Measurements from ENCODE around the gene MRPL28. TPM values are rescaled to one million over a fixed set of nuclear protein-coding genes. Genes with fewer than 3 reads are reported as not detected.

The MRPL28 gene
- total and polyA plus RNA-seq, 2 donors (not counting 1 experiment from before 2014, with no cell fraction given) = 65.2 to 86.5 TPM

DNA sequence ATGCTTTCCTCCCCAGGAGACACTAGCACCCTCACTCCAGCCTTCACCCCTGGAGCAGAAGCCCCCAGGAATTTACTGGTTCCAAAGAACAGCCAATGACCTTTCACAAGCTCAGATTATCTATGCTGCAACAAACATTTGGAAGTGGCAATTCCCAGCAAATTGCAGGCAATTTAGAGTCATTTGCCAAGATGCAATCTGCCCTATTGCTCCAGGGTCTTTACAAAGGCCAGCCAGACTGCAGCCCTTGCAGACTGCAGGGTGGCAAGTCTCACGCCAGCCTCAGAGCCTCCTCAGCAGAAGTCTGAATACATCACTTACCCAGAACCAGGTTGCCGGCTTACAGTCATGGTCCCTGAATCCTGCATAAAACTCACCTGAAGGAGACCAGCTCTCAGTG lies 39.6 kb downstream of the MRPL28 start:
- H3K4me1 ChIP-seq (ENCODE audit: control insufficient read depth, extremely low read depth, insufficient read depth, low read length) = peaks cover 19% of the 10 kb centered on the region
- H3K9ac ChIP-seq (ENCODE audit: insufficient read depth, low read length) = no peak overlapping the region
- H3K79me2 ChIP-seq (ENCODE audit: control insufficient read depth, insufficient read depth, low read length) = peaks cover 30% of the 10 kb centered on the region
- H3K4me2 ChIP-seq (ENCODE audit: extremely low read depth, insufficient read depth, low read length) = peak overlapping the region; percentile 85
- H3K27ac ChIP-seq (ENCODE audit: insufficient read depth, low read length) = peak overlapping the region; percentile 84
- no peaks in the 10 kb centered on the region for H4K20me1 ChIP-seq (ENCODE audit: control insufficient read depth, extremely low read depth, insufficient read depth, low read length)
- H2AFZ ChIP-seq (ENCODE audit: low read length) = no peak overlapping the region
- TF ChIP-seq, protein P1, sequence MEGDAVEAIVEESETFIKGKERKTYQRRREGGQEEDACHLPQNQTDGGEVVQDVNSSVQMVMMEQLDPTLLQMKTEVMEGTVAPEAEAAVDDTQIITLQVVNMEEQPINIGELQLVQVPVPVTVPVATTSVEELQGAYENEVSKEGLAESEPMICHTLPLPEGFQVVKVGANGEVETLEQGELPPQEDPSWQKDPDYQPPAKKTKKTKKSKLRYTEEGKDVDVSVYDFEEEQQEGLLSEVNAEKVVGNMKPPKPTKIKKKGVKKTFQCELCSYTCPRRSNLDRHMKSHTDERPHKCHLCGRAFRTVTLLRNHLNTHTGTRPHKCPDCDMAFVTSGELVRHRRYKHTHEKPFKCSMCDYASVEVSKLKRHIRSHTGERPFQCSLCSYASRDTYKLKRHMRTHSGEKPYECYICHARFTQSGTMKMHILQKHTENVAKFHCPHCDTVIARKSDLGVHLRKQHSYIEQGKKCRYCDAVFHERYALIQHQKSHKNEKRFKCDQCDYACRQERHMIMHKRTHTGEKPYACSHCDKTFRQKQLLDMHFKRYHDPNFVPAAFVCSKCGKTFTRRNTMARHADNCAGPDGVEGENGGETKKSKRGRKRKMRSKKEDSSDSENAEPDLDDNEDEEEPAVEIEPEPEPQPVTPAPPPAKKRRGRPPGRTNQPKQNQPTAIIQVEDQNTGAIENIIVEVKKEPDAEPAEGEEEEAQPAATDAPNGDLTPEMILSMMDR (conservative IDR thresholded peaks at IDR 0.05 in 1 of 2, IDR thresholded peaks at IDR 0.05 in 1 of 2; ENCODE audit: low read depth in 1 of 2, low read length in 2 of 2) = no peak
- TF ChIP-seq EZH2 (IDR thresholded peaks at IDR 0.05; ENCODE audit: low read length, missing control alignments) = no peak
- H3K4me3 ChIP-seq (replicated peaks in 1 of 4; ENCODE audit: control extremely low read depth in 1 of 4, insufficient read depth in 1 of 4, low read depth in 3 of 4, low read length in 4 of 4) = peak overlapping the region in 2 of 4 experiments; percentile 15 to 34
- peak in 1 of 2 donors; percentile 6 for DNase-seq (ENCODE audit: low read depth in 2 of 2)
- H3K36me3 ChIP-seq (ENCODE audit: control insufficient read depth, insufficient read depth, low read length) = no peaks in the 10 kb centered on the region
- H3K27me3 ChIP-seq (ENCODE audit: control insufficient read depth, insufficient read depth, low read length) = no peaks in the 10 kb centered on the region
- no peaks in the 10 kb centered on the region for H3K9me3 ChIP-seq (ENCODE audit: control insufficient read depth, insufficient read depth, low read depth, low read length)

DNA sequence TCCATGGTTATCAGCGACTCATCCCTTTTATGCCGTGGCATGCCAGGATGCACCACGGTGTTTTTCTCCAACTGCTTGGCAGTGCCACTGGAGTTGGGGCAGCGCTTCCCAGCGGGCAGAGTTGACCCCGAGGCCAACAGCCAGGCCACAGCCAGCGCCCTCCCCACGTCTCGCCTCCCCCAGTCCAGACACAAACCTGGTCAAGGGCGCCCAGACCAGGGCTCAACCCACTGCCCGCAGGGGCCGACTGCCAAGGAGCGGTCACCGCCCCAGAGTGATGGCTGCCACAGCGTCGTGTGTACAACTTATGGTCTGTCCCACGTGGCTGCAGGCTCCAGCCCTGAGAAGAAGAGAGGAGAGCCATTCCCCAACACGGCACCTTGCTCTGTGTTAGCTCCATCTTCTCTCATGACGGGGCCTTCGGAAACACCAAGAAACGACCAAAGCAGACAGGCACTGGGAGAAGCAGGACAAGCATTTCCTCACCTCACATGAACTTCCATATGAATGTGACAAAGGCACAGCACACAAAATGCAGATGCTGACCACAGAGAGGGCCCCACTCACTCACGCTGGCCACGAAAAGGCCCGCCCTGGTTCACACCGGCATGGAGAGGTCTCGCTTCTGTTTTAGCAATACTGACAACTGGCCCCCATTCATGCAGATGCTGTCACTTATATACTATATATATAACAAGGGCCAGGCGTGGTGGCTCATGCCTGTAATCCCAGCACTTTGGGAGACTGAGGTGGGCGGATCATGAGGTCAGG lies 44.8 kb downstream of the MRPL28 start:
- Histone ChIP-seq H3K79me2 (ENCODE audit: control insufficient read depth, insufficient read depth, low read length) (peaks cover 5% of the 10 kb centered on the region), H3K4me1 (ENCODE audit: control insufficient read depth, extremely low read depth, insufficient read depth, low read length) (peaks cover 11% of the 10 kb centered on the region), H3K9me3 (ENCODE audit: control insufficient read depth, insufficient read depth, low read depth, low read length) (no peaks in the 10 kb centered on the region), H3K27ac (ENCODE audit: insufficient read depth, low read length) (no peak overlapping the region), H4K20me1 (ENCODE audit: control insufficient read depth, extremely low read depth, insufficient read depth, low read length) (no peaks in the 10 kb centered on the region), H3K4me3 (replicated peaks in 1 of 4; ENCODE audit: control extremely low read depth in 1 of 4, insufficient read depth in 1 of 4, low read depth in 3 of 4, low read length in 4 of 4) (no peak overlapping the region), H3K27me3 (ENCODE audit: control insufficient read depth, insufficient read depth, low read length) (no peaks in the 10 kb centered on the region), H3K36me3 (ENCODE audit: control insufficient read depth, insufficient read depth, low read length) (no peaks in the 10 kb centered on the region), H3K4me2 (ENCODE audit: extremely low read depth, insufficient read depth, low read length) (no peak overlapping the region), H3K9ac (ENCODE audit: insufficient read depth, low read length) (no peak overlapping the region), H2AFZ (ENCODE audit: low read length) (no peak overlapping the region)
- TF ChIP-seq EZH2 (IDR thresholded peaks at IDR 0.05; ENCODE audit: low read length, missing control alignments) = no peak
- TF ChIP-seq, protein P1 (conservative IDR thresholded peaks at IDR 0.05 in 1 of 2, IDR thresholded peaks at IDR 0.05 in 1 of 2; ENCODE audit: low read depth in 1 of 2, low read length in 2 of 2) = no peak
- DNase-seq (ENCODE audit: low read depth in 2 of 2) = no peak

DNA sequence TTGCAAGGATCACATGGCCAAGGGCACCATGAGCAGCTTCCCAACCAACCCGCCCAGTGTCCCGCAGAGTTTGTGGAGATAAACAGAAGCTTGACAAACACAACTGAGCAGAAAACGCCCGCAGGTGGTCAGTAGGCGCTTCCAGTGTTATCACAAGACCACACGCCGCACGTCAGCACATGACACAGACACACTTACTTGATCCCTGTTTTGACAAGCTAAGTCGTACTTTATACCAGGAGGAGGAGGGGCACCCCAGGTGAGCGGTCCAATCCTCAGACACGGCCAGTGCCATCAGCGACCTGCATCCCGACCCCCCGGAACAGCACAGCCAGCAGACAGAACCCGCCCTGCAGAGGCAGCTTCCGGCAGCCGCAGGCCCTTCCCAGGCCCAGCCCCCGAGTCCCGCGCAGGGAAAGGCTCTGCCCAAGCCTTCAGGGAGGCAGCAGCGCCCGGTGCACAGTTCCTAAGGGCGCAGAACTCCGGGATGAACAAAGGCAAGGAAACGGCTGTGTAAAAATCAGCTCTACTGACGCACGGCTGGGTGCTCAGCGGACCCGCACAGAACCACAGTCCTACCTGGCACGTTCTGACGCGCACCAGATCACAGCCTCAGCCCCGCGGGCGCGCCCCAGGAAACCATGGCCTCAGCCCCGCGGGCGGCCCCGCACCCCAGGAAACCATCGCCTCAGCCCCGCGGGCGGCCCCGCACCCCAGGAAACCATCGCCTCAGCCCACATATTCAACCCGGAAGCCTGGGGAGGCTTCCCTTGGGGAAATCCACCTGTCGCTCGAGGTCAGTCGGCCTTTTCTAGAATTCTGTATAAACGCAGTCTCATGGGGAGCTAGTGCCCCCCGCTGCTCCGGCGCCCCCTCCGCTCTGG lies 45.6 kb downstream of the MRPL28 start:
- Histone ChIP-seq H4K20me1 (ENCODE audit: control insufficient read depth, extremely low read depth, insufficient read depth, low read length) (no peaks in the 10 kb centered on the region), H2AFZ (ENCODE audit: low read length) (no peak overlapping the region), H3K36me3 (ENCODE audit: control insufficient read depth, insufficient read depth, low read length) (no peaks in the 10 kb centered on the region), H3K4me1 (ENCODE audit: control insufficient read depth, extremely low read depth, insufficient read depth, low read length) (peaks cover 11% of the 10 kb centered on the region), H3K4me3 (replicated peaks in 1 of 4; ENCODE audit: control extremely low read depth in 1 of 4, insufficient read depth in 1 of 4, low read depth in 3 of 4, low read length in 4 of 4) (no peak overlapping the region), H3K27me3 (ENCODE audit: control insufficient read depth, insufficient read depth, low read length) (no peaks in the 10 kb centered on the region), H3K4me2 (ENCODE audit: extremely low read depth, insufficient read depth, low read length) (no peak overlapping the region), H3K9ac (ENCODE audit: insufficient read depth, low read length) (no peak overlapping the region), H3K9me3 (ENCODE audit: control insufficient read depth, insufficient read depth, low read depth, low read length) (no peaks in the 10 kb centered on the region), H3K27ac (ENCODE audit: insufficient read depth, low read length) (no peak overlapping the region), H3K79me2 (ENCODE audit: control insufficient read depth, insufficient read depth, low read length) (peaks cover 3% of the 10 kb centered on the region)
- TF ChIP-seq, protein P1 (conservative IDR thresholded peaks at IDR 0.05 in 1 of 2, IDR thresholded peaks at IDR 0.05 in 1 of 2; ENCODE audit: low read depth in 1 of 2, low read length in 2 of 2) = no peak
- TF ChIP-seq EZH2 (IDR thresholded peaks at IDR 0.05; ENCODE audit: low read length, missing control alignments) = no peak
- DNase-seq (ENCODE audit: low read depth in 2 of 2) = no peak

All from fibroblast of lung (primary cell).